CD14-positive monocyte (primary cell): Measurements from ENCODE around the gene NCMAP. TPM values are rescaled to one million over a fixed set of nuclear protein-coding genes. Genes with fewer than 3 reads are reported as not detected.

Source experiments
- DNase-seq, 3 donors: peaks; one replicate each; pipeline ENCODE4 v3.0.0-alpha.2; 2011 to 2022
- H2AFZ ChIP-seq: 2 replicates; pipeline ENCODE4 v1.6.0; 2012; ENCODE audit warnings: mild to moderate bottlenecking, low read depth, low read length, inconsistent platforms; ENCODE audit not compliant: insufficient read depth, poor library complexity, severe bottlenecking
- H3K27ac ChIP-seq, 2 donors: 1 replicate in 1 of 2; 2 replicates in 1 of 2; pipeline ENCODE4 v1.5.1; 2012 to 2013; ENCODE audit warnings: low read length in 2 of 2, control low read depth in 1 of 2, inconsistent platforms in 1 of 2, low read depth in 1 of 2, mild to moderate bottlenecking in 1 of 2
- H3K27me3 ChIP-seq, 2 donors: one replicate each; pipeline versions ENCODE4 v1.6.0 to v1.6.1; 2011 to 2013; ENCODE audit warnings: low read length in 2 of 2; ENCODE audit not compliant: control insufficient read depth in 2 of 2, insufficient read depth in 2 of 2
- H3K36me3 ChIP-seq, 2 donors: replicated peaks in 1 of 2; 1 replicate in 1 of 2; 2 replicates in 1 of 2; pipeline versions ENCODE4 v1.5.1 to v1.6.1; 2012 to 2013; ENCODE audit warnings: low read length in 2 of 2, control low read depth in 1 of 2, inconsistent platforms in 1 of 2, mild to moderate bottlenecking in 1 of 2; ENCODE audit not compliant: insufficient read depth in 2 of 2, control insufficient read depth in 1 of 2
- H3K4me1 ChIP-seq, 2 donors: 1 replicate in 1 of 2; 2 replicates in 1 of 2; pipeline versions ENCODE4 v1.5.1 to v1.6.1; 2012 to 2013; ENCODE audit warnings: low read length in 2 of 2, control low read depth in 1 of 2, inconsistent platforms in 1 of 2, mild to moderate bottlenecking in 1 of 2, moderate library complexity in 1 of 2; ENCODE audit not compliant: insufficient read depth in 2 of 2, control insufficient read depth in 1 of 2
- H3K4me2 ChIP-seq: replicated peaks from 2 replicates; pipeline ENCODE3; 2012; ENCODE audit warnings: low read length, moderate library complexity, mild to moderate bottlenecking; ENCODE audit not compliant: poor library complexity, severe bottlenecking; ENCODE audit errors: extremely low read depth
- H3K4me3 ChIP-seq, 3 experiments: fragments of 200-600 bp in 1 of 3; sonication (generic) in 1 of 3; replicated peaks in 1 of 3; 1 replicate in 2 of 3; 2 replicates in 1 of 3; pipeline ENCODE4 v1.5.1; 2011 to 2013; ENCODE audit warnings: low read length in 3 of 3, mild to moderate bottlenecking in 3 of 3, control low read depth in 2 of 3, low read depth in 2 of 3, inconsistent platforms in 1 of 3, moderate library complexity in 1 of 3
- H3K79me2 ChIP-seq: 2 replicates; pipeline ENCODE4 v1.6.0; 2012; ENCODE audit warnings: mild to moderate bottlenecking, control low read depth, inconsistent platforms, low read length, moderate library complexity; ENCODE audit not compliant: insufficient read depth
- H3K9ac ChIP-seq: 2 replicates; pipeline ENCODE4 v1.6.0; 2017; ENCODE audit warnings: low read length, mild to moderate bottlenecking; ENCODE audit not compliant: insufficient read depth, poor library complexity, severe bottlenecking
- H3K9me3 ChIP-seq, 2 donors: replicated peaks in 1 of 2; 1 replicate in 1 of 2; 2 replicates in 1 of 2; pipeline versions ENCODE4 v1.5.1 to v1.6.1; 2012 to 2013; ENCODE audit warnings: low read length in 2 of 2, control low read depth in 1 of 2; ENCODE audit not compliant: control insufficient read depth in 1 of 2, insufficient read depth in 1 of 2
- H4K20me1 ChIP-seq: 2 replicates; pipeline ENCODE4 v1.6.0; 2012; ENCODE audit warnings: mild to moderate bottlenecking, low read length, control low read depth, moderate library complexity; ENCODE audit not compliant: insufficient read depth
- H3K27ac Mint-ChIP-seq, 7 donors: one replicate each; pipeline ENCODE4 v1.8.0; 2020; ENCODE audit warnings: mild to moderate bottlenecking in 7 of 7, mixed read lengths in 7 of 7, moderate library complexity in 6 of 7, inconsistent platforms in 2 of 7
- H3K27me3 Mint-ChIP-seq, 3 donors: one replicate each; pipeline ENCODE4 v1.8.0; 2021 to 2022; ENCODE audit warnings: low read depth in 3 of 3, mild to moderate bottlenecking in 3 of 3, mixed read lengths in 3 of 3, moderate library complexity in 3 of 3, inconsistent platforms in 1 of 3
- H3K36me3 Mint-ChIP-seq, 2 donors: one replicate each; pipeline ENCODE4 v1.8.0; 2020; ENCODE audit warnings: mixed read lengths in 2 of 2, inconsistent platforms in 1 of 2, mild to moderate bottlenecking in 1 of 2
- H3K4me1 Mint-ChIP-seq: one replicate; pipeline ENCODE4 v1.8.0; 2020; ENCODE audit warnings: mild to moderate bottlenecking, mixed read lengths
- H3K4me3 Mint-ChIP-seq, 2 donors: one replicate each; pipeline ENCODE4 v1.8.0; 2020; ENCODE audit warnings: mild to moderate bottlenecking in 2 of 2, mixed read lengths in 2 of 2, moderate library complexity in 1 of 2
- H3K9me3 Mint-ChIP-seq, 7 donors: one replicate each; pipeline ENCODE4 v1.8.0; 2020 to 2022; ENCODE audit warnings: mixed read lengths in 7 of 7, mild to moderate bottlenecking in 6 of 7, moderate library complexity in 6 of 7, inconsistent platforms in 2 of 7
- CTCF ChIP-seq: fragments of 200-600 bp; IDR thresholded peaks from one replicate; pipeline ENCODE4 v1.8.0; 2022; ENCODE audit warnings: antibody characterized with exemption, mild to moderate bottlenecking
- WGBS: methylation state at CpG from one replicate; pipeline ENCODE4 v1.1.5; 2013; ENCODE audit warnings: missing lambda C conversion rate; ENCODE audit not compliant: insufficient coverage; 5-methylcytosine and 5-hydroxymethylcytosine counted together
- intact Hi-C, 2 donors: fragments of 100-400 bp; cut with micrococcal nuclease; formaldehyde crosslinking; loops; one replicate each; pipeline versions ENCODE4 v1.15.0 to v1.15.1; 2023
- polyA plus RNA-seq, 3 donors: library from polyadenylated mRNA; depleted of rRNA in 1 of 3; unstranded in 2 of 3; stranded (reverse) in 1 of 3; fragments of 300-500 nt in 2 of 3; fragments of >200 nt in 1 of 3; fragmentation: Illumina TruSeq in 2 of 3; gene quantifications; 1 replicate in 2 of 3; 2 replicates in 1 of 3; pipeline ENCODE4 v1.2.3, GENCODE V29; 2012 to 2021

The NCMAP gene
- polyA plus RNA-seq, 3 donors = not detected

DNA sequence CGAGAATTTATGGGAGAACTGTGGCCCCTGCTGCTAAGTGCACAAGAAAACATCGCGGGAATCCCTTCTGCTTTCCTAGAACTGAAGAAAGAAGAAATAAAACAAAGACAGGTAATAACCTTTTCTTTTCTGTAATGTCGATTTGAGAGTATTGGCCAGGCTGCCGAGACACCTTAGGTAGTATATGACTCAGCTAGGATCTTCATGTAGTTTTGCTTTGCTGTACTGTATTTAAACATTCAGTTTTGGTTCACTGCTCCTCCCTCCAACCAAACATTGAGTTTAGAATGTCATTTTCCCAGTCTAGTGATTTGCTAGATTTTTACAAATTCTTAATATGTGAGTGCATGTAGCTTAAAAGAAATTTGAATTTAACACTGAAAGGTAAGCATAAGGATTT lies 93.0 kb downstream of the NCMAP start:
- Histone ChIP-seq H3K4me3 (no peak overlapping the region), H3K9ac (no peak overlapping the region), H3K4me1 (peaks cover 5 to 13% of the 10 kb centered on the region in 2 donors), H3K79me2 (peaks cover 71% of the 10 kb centered on the region), H3K36me3 (peaks cover 87 to 90% of the 10 kb centered on the region in 2 donors), H3K9me3 (no peaks in the 10 kb centered on the region), H4K20me1 (peaks cover 95% of the 10 kb centered on the region), H3K27ac (no peak overlapping the region), H3K4me2 (no peak overlapping the region), H3K27me3 (no peaks in the 10 kb centered on the region), H2AFZ (no peak overlapping the region)
- Mint-ChIP-seq H3K4me1 (peaks cover 13% of the 10 kb centered on the region), H3K9me3 (no peaks in the 10 kb centered on the region), H3K27ac (peak overlapping the region in 1 of 7 donors; percentile 1), H3K4me3 (no peak overlapping the region), H3K27me3 (no peaks in the 10 kb centered on the region), H3K36me3 (peaks cover 82 to 87% of the 10 kb centered on the region in 2 donors)
- no peak for TF ChIP-seq CTCF
- 100% methylated on average over 1 of the region's 5 CpGs for WGBS
- no peak for DNase-seq
- intact Hi-C loops = loop anchor here in 1 of 2 donors (10.0 kb wide), 2 partner anchors 674 to 1284 kb away; partner anchors contain the start of gene ZNF436

GRCh38 chr1:24652382-24652781 lies 96.5 kb downstream of the NCMAP start:
- Mint-ChIP-seq H3K27ac (no peak overlapping the region), H3K27me3 (no peaks in the 10 kb centered on the region), H3K4me3 (no peak overlapping the region), H3K36me3 (peaks cover 94 to 99% of the 10 kb centered on the region in 2 donors), H3K4me1 (no peaks in the 10 kb centered on the region), H3K9me3 (no peaks in the 10 kb centered on the region)
- Histone ChIP-seq H3K4me1 (no peaks in the 10 kb centered on the region), H3K27ac (no peak overlapping the region), H3K4me3 (no peak overlapping the region), H2AFZ (no peak overlapping the region), H3K4me2 (no peak overlapping the region), H3K9me3 (no peaks in the 10 kb centered on the region), H3K36me3 (peaks cover 100% of the 10 kb centered on the region in 2 donors), H3K27me3 (no peaks in the 10 kb centered on the region), H3K9ac (no peak overlapping the region), H4K20me1 (peaks cover 95% of the 10 kb centered on the region), H3K79me2 (peaks cover 71% of the 10 kb centered on the region)
- WGBS = 100% methylated on average over 1 of the region's 13 CpGs
- DNase-seq = no peak
- no peak for TF ChIP-seq CTCF
- intact Hi-C loops = no loop called here
